Large intestine (tissue), 3 donors: ENCODE results near the gene TRAF5. TPM values are rescaled to one million over a fixed set of nuclear protein-coding genes. Genes with fewer than 3 reads are reported as not detected.
A peak's percentile ranks its signal among the peaks of the same experiment; 100 is the strongest.
"Not testable (repeated sequence)": the region's sequence is repeated elsewhere in the genome, so short reads cannot be mapped to it uniquely, and the experiment has no call there.

ENCODE experiments used
- DNase-seq, 2 donors: peaks; one replicate each; pipeline versions ENCODE4 v3.0.0 to v3.0.0-alpha.2; 2013
- H3K27ac ChIP-seq: one replicate; pipeline ENCODE4 v1.5.1; 2013; ENCODE audit warnings: low read length
- H3K27me3 ChIP-seq: 2 replicates; pipeline ENCODE4 v1.6.1; 2013; ENCODE audit warnings: low read length; ENCODE audit not compliant: control insufficient read depth, insufficient read depth
- H3K36me3 ChIP-seq: 2 replicates; pipeline ENCODE4 v1.6.1; 2013; ENCODE audit warnings: low read length; ENCODE audit not compliant: control insufficient read depth, insufficient read depth
- H3K4me1 ChIP-seq: one replicate; pipeline ENCODE4 v1.6.1; 2013; ENCODE audit warnings: low read length; ENCODE audit not compliant: control insufficient read depth, insufficient read depth
- H3K4me3 ChIP-seq: one replicate; pipeline ENCODE4 v1.5.1; 2013; ENCODE audit warnings: low read length
- H3K9me3 ChIP-seq: one replicate; pipeline ENCODE4 v1.6.1; 2013; ENCODE audit warnings: mild to moderate bottlenecking, low read depth, low read length, moderate library complexity; ENCODE audit not compliant: control insufficient read depth
- WGBS: methylation state at CpG from one replicate; pipeline ENCODE4 v1.1.5; 2013; ENCODE audit warnings: low lambda C conversion rate; ENCODE audit not compliant: insufficient coverage; 5-methylcytosine and 5-hydroxymethylcytosine counted together
- polyA plus RNA-seq: library from polyadenylated mRNA; unstranded; fragments of 120-200 nt; gene quantifications from one replicate; pipeline ENCODE4 v1.2.1, GENCODE V29; 2013

The TRAF5 gene
- polyA plus RNA-seq, 1 donor = 26.1 TPM

GRCh38 chr1:211309617-211310016 is 17.0 kb upstream of the TRAF5 start:
- Histone ChIP-seq H3K36me3 (peaks cover 29% of the 10 kb centered on the region), H3K4me3 (no peak overlapping the region), H3K27ac (no peak overlapping the region), H3K4me1 (no peaks in the 10 kb centered on the region), H3K27me3 (no peaks in the 10 kb centered on the region), H3K9me3 (no peaks in the 10 kb centered on the region)
- no peak for DNase-seq
- WGBS = no CpG with 5 or more reads among the region's 3 CpGs

- no CpG with 5 or more reads among the region's 11 CpGs for WGBS
- no peak for DNase-seq
- H3K4me3 ChIP-seq = no peak overlapping the region
- H3K36me3 ChIP-seq = peaks cover 31% of the 10 kb centered on the region
- H3K4me1 ChIP-seq = no peaks in the 10 kb centered on the region
- no peaks in the 10 kb centered on the region for H3K27me3 ChIP-seq
- no peak overlapping the region for H3K27ac ChIP-seq
- no peaks in the 10 kb centered on the region for H3K9me3 ChIP-seq
Observed at GRCh38 chr1:211313392-211313791, 13.2 kb upstream of the TRAF5 start.

- Histone ChIP-seq H3K4me1 (no peaks in the 10 kb centered on the region), H3K27ac (no peak overlapping the region), H3K4me3 (no peak overlapping the region), H3K27me3 (no peaks in the 10 kb centered on the region), H3K9me3 (no peaks in the 10 kb centered on the region), H3K36me3 (peaks cover 7% of the 10 kb centered on the region)
- DNase-seq = no peak
Observed at GRCh38 chr1:211318576-211319280, 7.9 kb upstream of the TRAF5 start.

- Histone ChIP-seq H3K9me3 (no peaks in the 10 kb centered on the region), H3K4me1 (no peaks in the 10 kb centered on the region), H3K4me3 (no peak overlapping the region), H3K36me3 (peaks cover 6% of the 10 kb centered on the region), H3K27me3 (no peaks in the 10 kb centered on the region), H3K27ac (no peak overlapping the region)
- DNase-seq = no peak
Observed at GRCh38 chr1:211319892-211320291, 6.7 kb upstream of the TRAF5 start.

GRCh38 chr1:211320980-211321379 is 5.7 kb upstream of the TRAF5 start:
- Histone ChIP-seq H3K27me3 (no peaks in the 10 kb centered on the region), H3K36me3 (peaks cover 3% of the 10 kb centered on the region), H3K27ac (no peak overlapping the region), H3K4me3 (no peak overlapping the region), H3K4me1 (peaks cover 1% of the 10 kb centered on the region), H3K9me3 (no peaks in the 10 kb centered on the region)
- WGBS = 94% methylated on average over 2 of the region's 4 CpGs
- DNase-seq = no peak

GRCh38 chr1:211321646-211322045 is 5.0 kb upstream of the TRAF5 start:
- not testable (repeated sequence) for H3K9me3 ChIP-seq, H3K36me3 ChIP-seq, H3K4me1 ChIP-seq, H3K27me3 ChIP-seq, DNase-seq, H3K27ac ChIP-seq, H3K4me3 ChIP-seq
- no CpG with 5 or more reads among the region's 7 CpGs for WGBS

GRCh38 chr1:211323156-211324063 is 3.2 kb upstream of the TRAF5 start:
- H3K4me1 ChIP-seq = peaks cover 5% of the 10 kb centered on the region
- no peak overlapping the region for H3K4me3 ChIP-seq
- WGBS = 100% methylated on average over 2 of the region's 9 CpGs
- H3K36me3 ChIP-seq = no peaks in the 10 kb centered on the region
- H3K27ac ChIP-seq = no peak overlapping the region
- H3K9me3 ChIP-seq = no peaks in the 10 kb centered on the region
- peak; percentile 58 to 61 for DNase-seq
- no peaks in the 10 kb centered on the region for H3K27me3 ChIP-seq

GRCh38 chr1:211324992-211325775 is 1.4 kb upstream of the TRAF5 start:
- Histone ChIP-seq H3K36me3 (no peaks in the 10 kb centered on the region), H3K27me3 (no peaks in the 10 kb centered on the region), H3K4me3 (no peak overlapping the region), H3K9me3 (no peaks in the 10 kb centered on the region), H3K4me1 (peaks cover 10% of the 10 kb centered on the region), H3K27ac (no peak overlapping the region)
- no peak for DNase-seq
- WGBS = no CpG with 5 or more reads among the region's 12 CpGs

- Histone ChIP-seq H3K4me1 (peaks cover 10% of the 10 kb centered on the region), H3K9me3 (no peaks in the 10 kb centered on the region), H3K27ac (no peak overlapping the region), H3K36me3 (no peaks in the 10 kb centered on the region), H3K4me3 (peak overlapping the region; percentile 36), H3K27me3 (no peaks in the 10 kb centered on the region)
- no peak for DNase-seq
- 100% methylated on average over 3 of the region's 8 CpGs for whole genome bisulfite sequencing
Observed at GRCh38 chr1:211326140-211326527, 499 bp upstream of the TRAF5 start.

- no CpG with 5 or more reads among the region's 16 CpGs for WGBS
- Histone ChIP-seq H3K36me3 (no peaks in the 10 kb centered on the region), H3K27me3 (no peaks in the 10 kb centered on the region), H3K9me3 (no peaks in the 10 kb centered on the region), H3K4me1 (peaks cover 13% of the 10 kb centered on the region), H3K4me3 (peak overlapping the region; percentile 75), H3K27ac (peak overlapping the region; percentile 51)
- peak in 1 of 2 donors; percentile 26 for DNase-seq
Observed at GRCh38 chr1:211327346-211327921, 801 bp downstream of the TRAF5 start.
